K562 (cell line): Measurements from ENCODE around the gene XPOT. TPM values are rescaled to one million over a fixed set of nuclear protein-coding genes. Genes with fewer than 3 reads are reported as not detected.

Source experiments
- ARID1B ChIP-seq: fragments of 450-650 bp; IDR thresholded peaks from 2 replicates; pipeline ENCODE4 v1.6.1; 2016; ENCODE audit warnings: antibody characterized with exemption, mild to moderate bottlenecking, inconsistent platforms
- BCL6 ChIP-seq: fragments of 250-450 bp; sonication (Bioruptor Pico); IDR thresholded peaks from 2 replicates; pipeline ENCODE4 v1.4.0; 2020
- CBX8 ChIP-seq: fragments of 200-600 bp; sonication (generic); IDR thresholded peaks from 2 replicates; pipeline ENCODE4 v1.6.1; 2012; ENCODE audit warnings: borderline replicate concordance, mixed run types, low read depth, mild to moderate bottlenecking, moderate library complexity, mixed read lengths, low read length, control low read depth, inconsistent platforms; ENCODE audit not compliant: poor library complexity, severe bottlenecking; ENCODE audit errors: extremely low read depth
- FOXA1 ChIP-seq: fragments of 450-650 bp; IDR thresholded peaks from 2 replicates; pipeline ENCODE4 v1.6.1; 2016; ENCODE audit warnings: mild to moderate bottlenecking, borderline replicate concordance
- HEY1 ChIP-seq: fragments of 250-450 bp; sonication (Bioruptor Pico); IDR thresholded peaks from 2 replicates; pipeline ENCODE4 v1.5.0; 2020; ENCODE audit warnings: mild to moderate bottlenecking, moderate library complexity, borderline replicate concordance
- HNRNPH1 ChIP-seq: fragments of 200-400 bp; formaldehyde crosslinking; optimal IDR thresholded peaks from 2 replicates; pipeline ENCODE3; 2017; ENCODE audit warnings: low read depth, mild to moderate bottlenecking, low read length, moderate library complexity
- JUN ChIP-seq, 2 experiments: sonication (generic) in 1 of 2; formaldehyde crosslinking in 1 of 2; IDR thresholded peaks; 2 replicates each; pipeline versions ENCODE4 v1.6.1 to v1.8.0; 2012 to 2022; ENCODE audit warnings: borderline replicate concordance in 2 of 2, mild to moderate bottlenecking in 2 of 2, improper control_type of control experiment in 1 of 2, low read depth in 1 of 2, low read length in 1 of 2, missing genetic modification reagents in 1 of 2
- KLF10 ChIP-seq: fragments of 250-450 bp; sonication (Bioruptor Pico); IDR thresholded peaks from 2 replicates; pipeline ENCODE4 v1.6.1; 2021; ENCODE audit warnings: matching md5 sums
- POLR3G ChIP-seq: IDR thresholded peaks from 2 replicates; pipeline ENCODE4 v1.6.1; 2011; ENCODE audit not compliant: insufficient read length, insufficient replicate concordance; ENCODE audit errors: extremely low read depth
- RBFOX2 ChIP-seq: fragments of 200-400 bp; formaldehyde crosslinking; IDR thresholded peaks from 2 replicates; pipeline ENCODE4 v1.6.1; 2017; ENCODE audit warnings: low read depth, mild to moderate bottlenecking, low read length, moderate library complexity
- SP1 ChIP-seq: sonication (generic); formaldehyde crosslinking; IDR thresholded peaks from 2 replicates; pipeline ENCODE4 v1.8.1; 2022; ENCODE audit warnings: mild to moderate bottlenecking, missing genetic modification reagents
- STAT5B ChIP-seq: fragments of 250-450 bp; sonication (Bioruptor Pico); IDR thresholded peaks from 2 replicates; pipeline ENCODE4 v1.8.0; 2021; ENCODE audit warnings: mild to moderate bottlenecking, inconsistent platforms
- TAF7 ChIP-seq: fragments of 450-650 bp; IDR thresholded peaks from 2 replicates; pipeline ENCODE4 v1.6.1; 2016; ENCODE audit warnings: missing genetic modification characterization, missing compliant biosample characterization
- THRAP3 ChIP-seq: fragments of 450-650 bp; IDR thresholded peaks from 2 replicates; pipeline ENCODE4 v1.6.1; 2016; ENCODE audit warnings: mild to moderate bottlenecking, inconsistent platforms, borderline replicate concordance
- TRIM24 ChIP-seq, 2 experiments: fragments of 450-650 bp; IDR thresholded peaks; 2 replicates each; pipeline ENCODE4 v1.6.1; 2016
- ZBTB1 ChIP-seq: sonication (generic); formaldehyde crosslinking; IDR thresholded peaks from 2 replicates; pipeline ENCODE4 v1.8.1; 2023; ENCODE audit warnings: missing genetic modification reagents, low read depth, mild to moderate bottlenecking, borderline replicate concordance
- ZC3H4 ChIP-seq: sonication (generic); formaldehyde crosslinking; IDR thresholded peaks from 2 replicates; pipeline ENCODE4 v1.9.0; 2021; ENCODE audit warnings: missing genetic modification reagents, borderline replicate concordance
- ZKSCAN3 ChIP-seq: fragments of 250-450 bp; sonication (Bioruptor Pico); IDR thresholded peaks from 2 replicates; pipeline ENCODE4 v1.4.0; 2020
- ZSCAN29 ChIP-seq: fragments of 450-650 bp; IDR thresholded peaks from 2 replicates; pipeline ENCODE4 v1.6.1; 2017
- ZZZ3 ChIP-seq: fragments of 450-650 bp; IDR thresholded peaks from 2 replicates; pipeline ENCODE4 v1.6.1; 2016; ENCODE audit warnings: antibody characterized with exemption, mild to moderate bottlenecking, moderate library complexity
- polyA plus RNA-seq, 8 experiments: library from polyadenylated mRNA; depleted of rRNA in 4 of 8; stranded (reverse) in 5 of 8; unstranded in 3 of 8; fragments of >200 nt; fragmentation: Nextera tagmentation in 2 of 8; fragmentation: Illumina TruSeq in 1 of 8; extraction: Ambion mirVana in 2 of 8; extraction: Trizol in 1 of 8; gene quantifications; 2 replicates each; pipeline versions ENCODE4 v1.2.1 to v1.2.3, GENCODE V29; 2011 to 2014; ENCODE audit warnings: inconsistent platforms in 1 of 8, missing spikeins in 1 of 8
- total RNA-seq, 7 experiments: library from RNA; depleted of rRNA in 6 of 7; stranded (reverse); fragments of >200 nt in 6 of 7; fragmentation: Illumina TruSeq in 2 of 7; extraction: Trizol in 2 of 7; gene quantifications; 2 replicates each; pipeline versions ENCODE4 v1.2.1 to v1.2.3, GENCODE V29; 2011 to 2021; ENCODE audit warnings: low replicate concordance in 1 of 7
- TF ChIP-seq, protein P1 (sequence below), 3 experiments: fragments of 200-800 bp in 1 of 3; fragments of 250-450 bp in 1 of 3; fragments of 450-650 bp in 1 of 3; sonication (Bioruptor Pico) in 1 of 3; sonication (Bioruptor generic) in 1 of 3; formaldehyde crosslinking in 1 of 3; IDR thresholded peaks; 2 replicates each; pipeline versions ENCODE4 v1.6.1 to v1.8.0; 2016 to 2022; ENCODE audit warnings: mild to moderate bottlenecking in 2 of 3, missing genetic modification characterization in 2 of 3, missing compliant biosample characterization in 1 of 3, moderate library complexity in 1 of 3
- TF ChIP-seq, protein P2 (sequence below): fragments of 450-650 bp; IDR thresholded peaks from 2 replicates; pipeline ENCODE4 v1.6.1; 2018; ENCODE audit warnings: mild to moderate bottlenecking, low read depth; ENCODE audit not compliant: partially characterized antibody

Gene XPOT
- total and polyA plus RNA-seq, 9 of the 15 experiments (the other 6 are each of a cell fraction or from before 2014, with no cell fraction given), result 26.2 to 192 (median 102) TPM

DNA sequence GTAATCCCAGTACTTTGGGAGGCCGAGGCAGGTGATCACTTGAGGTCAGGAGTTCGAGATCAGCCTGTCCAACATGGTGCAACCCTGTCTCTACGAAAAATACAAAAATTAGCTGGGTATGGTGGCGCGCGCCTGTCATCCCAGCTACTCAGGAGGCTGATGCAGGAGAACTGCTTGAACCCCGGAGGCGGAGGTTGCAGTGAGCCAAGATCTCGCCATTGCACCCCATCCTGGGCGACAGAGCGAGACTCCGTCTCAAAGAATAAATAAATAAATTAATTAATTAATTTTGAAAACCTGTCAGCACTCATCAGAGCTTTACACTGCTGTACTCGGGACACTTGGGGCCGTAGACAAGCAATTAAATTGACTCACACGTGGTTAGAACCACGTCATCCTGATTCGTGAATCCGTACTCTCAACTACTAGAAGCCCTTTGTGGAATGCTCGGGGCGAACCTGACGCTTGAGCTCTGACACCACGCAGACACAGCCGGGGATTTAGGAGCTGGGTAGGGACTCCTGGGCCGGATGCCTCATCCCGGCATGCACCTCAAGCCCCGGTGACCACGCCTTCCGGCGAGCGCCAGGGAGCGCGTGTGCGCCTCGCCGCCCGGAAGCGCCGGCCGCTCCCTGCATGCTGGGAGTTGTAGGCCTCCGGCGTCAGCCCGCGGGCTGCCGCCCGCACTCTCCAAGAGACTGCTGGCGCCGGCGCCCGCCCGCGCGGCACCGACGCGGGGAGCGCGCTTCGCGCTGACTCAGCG lies at the start of gene XPOT (continued):
- TF ChIP-seq ZC3H4 (CRISPR knock-in tag), result no peak
- TF ChIP-seq BCL6, result no peak
- TF ChIP-seq, protein P1, sequence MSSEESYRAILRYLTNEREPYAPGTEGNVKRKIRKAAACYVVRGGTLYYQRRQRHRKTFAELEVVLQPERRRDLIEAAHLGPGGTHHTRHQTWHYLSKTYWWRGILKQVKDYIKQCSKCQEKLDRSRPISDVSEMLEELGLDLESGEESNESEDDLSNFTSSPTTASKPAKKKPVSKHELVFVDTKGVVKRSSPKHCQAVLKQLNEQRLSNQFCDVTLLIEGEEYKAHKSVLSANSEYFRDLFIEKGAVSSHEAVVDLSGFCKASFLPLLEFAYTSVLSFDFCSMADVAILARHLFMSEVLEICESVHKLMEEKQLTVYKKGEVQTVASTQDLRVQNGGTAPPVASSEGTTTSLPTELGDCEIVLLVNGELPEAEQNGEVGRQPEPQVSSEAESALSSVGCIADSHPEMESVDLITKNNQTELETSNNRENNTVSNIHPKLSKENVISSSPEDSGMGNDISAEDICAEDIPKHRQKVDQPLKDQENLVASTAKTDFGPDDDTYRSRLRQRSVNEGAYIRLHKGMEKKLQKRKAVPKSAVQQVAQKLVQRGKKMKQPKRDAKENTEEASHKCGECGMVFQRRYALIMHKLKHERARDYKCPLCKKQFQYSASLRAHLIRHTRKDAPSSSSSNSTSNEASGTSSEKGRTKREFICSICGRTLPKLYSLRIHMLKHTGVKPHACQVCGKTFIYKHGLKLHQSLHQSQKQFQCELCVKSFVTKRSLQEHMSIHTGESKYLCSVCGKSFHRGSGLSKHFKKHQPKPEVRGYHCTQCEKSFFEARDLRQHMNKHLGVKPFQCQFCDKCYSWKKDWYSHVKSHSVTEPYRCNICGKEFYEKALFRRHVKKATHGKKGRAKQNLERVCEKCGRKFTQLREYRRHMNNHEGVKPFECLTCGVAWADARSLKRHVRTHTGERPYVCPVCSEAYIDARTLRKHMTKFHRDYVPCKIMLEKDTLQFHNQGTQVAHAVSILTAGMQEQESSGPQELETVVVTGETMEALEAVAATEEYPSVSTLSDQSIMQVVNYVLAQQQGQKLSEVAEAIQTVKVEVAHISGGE (CRISPR knock-in tag; IDR thresholded peaks at IDR 0.05), result peak in 1 of 3 experiments; percentile 76; a peak in 2 of 6 replicates
- TF ChIP-seq, protein P2, sequence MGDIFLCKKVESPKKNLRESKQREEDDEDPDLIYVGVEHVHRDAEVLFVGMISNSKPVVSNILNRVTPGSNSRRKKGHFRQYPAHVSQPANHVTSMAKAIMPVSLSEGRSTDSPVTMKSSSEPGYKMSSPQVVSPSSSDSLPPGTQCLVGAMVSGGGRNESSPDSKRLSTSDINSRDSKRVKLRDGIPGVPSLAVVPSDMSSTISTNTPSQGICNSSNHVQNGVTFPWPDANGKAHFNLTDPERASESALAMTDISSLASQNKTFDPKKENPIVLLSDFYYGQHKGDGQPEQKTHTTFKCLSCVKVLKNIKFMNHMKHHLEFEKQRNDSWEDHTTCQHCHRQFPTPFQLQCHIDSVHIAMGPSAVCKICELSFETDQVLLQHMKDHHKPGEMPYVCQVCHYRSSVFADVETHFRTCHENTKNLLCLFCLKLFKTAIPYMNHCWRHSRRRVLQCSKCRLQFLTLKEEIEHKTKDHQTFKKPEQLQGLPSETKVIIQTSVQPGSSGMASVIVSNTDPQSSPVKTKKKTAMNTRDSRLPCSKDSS, result no peak
- TF ChIP-seq TRIM24 (IDR thresholded peaks at IDR 0.05), result no peak
- no peak for TF ChIP-seq THRAP3
- no peak for TF ChIP-seq ZKSCAN3 (CRISPR knock-in tag)
- peak; percentile 73; the same call in 1 of the 2 replicates for TF ChIP-seq JUN (IDR thresholded peaks at IDR 0.05; ENCODE audit: borderline replicate concordance, low read depth, low read length)
- TF ChIP-seq JUN (CRISPR knock-in tag; IDR thresholded peaks at IDR 0.05; ENCODE audit: borderline replicate concordance), result no peak
- TF ChIP-seq RBFOX2, result no peak
- TF ChIP-seq KLF10 (CRISPR knock-in tag), result no peak
- no peak for TF ChIP-seq STAT5B (CRISPR knock-in tag)
- TF ChIP-seq ARID1B, result no peak
- TF ChIP-seq ZSCAN29, result no peak
- peak; percentile 71; the same call in 1 of the 2 replicates for TF ChIP-seq TAF7 (tag)
- no peak for TF ChIP-seq ZBTB1 (CRISPR knock-in tag)
- no peak for TF ChIP-seq FOXA1
- TF ChIP-seq SP1, result peak; percentile 63
- no peak for TF ChIP-seq HNRNPH1
- TF ChIP-seq POLR3G, result no peak
- no peak for TF ChIP-seq CBX8
- no peak for TF ChIP-seq HEY1 (CRISPR knock-in tag)
- no peak for TF ChIP-seq ZZZ3
